ENCODE measurements around the gene ZBTB20.

The ZBTB20 gene

GRCh38 chr3:115068799-115069198 is 78.3 kb downstream of the ZBTB20 start:
- Histone ChIP-seq H3K79me2 (ENCODE audit: insufficient read depth, low read length) (no peaks in the 10 kb centered on the region; the same call in 1 of the 2 replicates), H3K9ac (ENCODE audit: low read depth, low read length) (no peak overlapping the region), H3K9me3 (ENCODE audit: insufficient read depth, low read length, severe bottlenecking) (no peaks in the 10 kb centered on the region), H3K27me3 (ENCODE audit: insufficient read depth, low read length, poor library complexity) (no peaks in the 10 kb centered on the region), H3K36me3 (ENCODE audit: insufficient read depth, low read length) (no peaks in the 10 kb centered on the region), H3K27ac (ENCODE audit: low read length) (no peak overlapping the region), H3K4me1 (ENCODE audit: insufficient read depth, low read length) (no peaks in the 10 kb centered on the region), H3K4me2 (ENCODE audit: insufficient read depth, low read length) (no peak overlapping the region), H2AFZ (ENCODE audit: low read depth, low read length) (no peak overlapping the region), H3K4me3 (ENCODE audit: low read depth in 1 of 2, low read length in 2 of 2) (no peak overlapping the region), H4K20me1 (ENCODE audit: insufficient read depth, low read length) (no peaks in the 10 kb centered on the region)
- ATAC-seq (ENCODE audit: insufficient read depth, low read depth): no peak
- TF ChIP-seq CTCF (IDR thresholded peaks at IDR 0.05; ENCODE audit: borderline replicate concordance, extremely low read depth, low read length, poor library complexity, severe bottlenecking) (no peak), EZH2 (IDR thresholded peaks at IDR 0.05; ENCODE audit: borderline replicate concordance, low read depth, low read length, severe bottlenecking) (no peak)
- DNase-seq: no peak

GRCh38 chr3:115062412-115062956 is 84.6 kb downstream of the ZBTB20 start:
- H3K27ac ChIP-seq (ENCODE audit: low read length): no peak overlapping the region
- H4K20me1 ChIP-seq (ENCODE audit: insufficient read depth, low read length): no peaks in the 10 kb centered on the region
- no peak for ATAC-seq (ENCODE audit: insufficient read depth, low read depth)
- no peak overlapping the region for H2AFZ ChIP-seq (ENCODE audit: low read depth, low read length)
- no peaks in the 10 kb centered on the region for H3K9me3 ChIP-seq (ENCODE audit: insufficient read depth, low read length, severe bottlenecking)
- TF ChIP-seq EZH2 (IDR thresholded peaks at IDR 0.05; ENCODE audit: borderline replicate concordance, low read depth, low read length, severe bottlenecking): no peak
- TF ChIP-seq CTCF (IDR thresholded peaks at IDR 0.05; ENCODE audit: borderline replicate concordance, extremely low read depth, low read length, poor library complexity, severe bottlenecking): no peak
- H3K4me2 ChIP-seq (ENCODE audit: insufficient read depth, low read length): no peak overlapping the region
- no peaks in the 10 kb centered on the region for H3K79me2 ChIP-seq (ENCODE audit: insufficient read depth, low read length)
- H3K36me3 ChIP-seq (ENCODE audit: insufficient read depth, low read length): no peaks in the 10 kb centered on the region
- H3K9ac ChIP-seq (ENCODE audit: low read depth, low read length): no peak overlapping the region
- no peaks in the 10 kb centered on the region for H3K27me3 ChIP-seq (ENCODE audit: insufficient read depth, low read length, poor library complexity)
- no peaks in the 10 kb centered on the region for H3K4me1 ChIP-seq (ENCODE audit: insufficient read depth, low read length)
- no peak overlapping the region for H3K4me3 ChIP-seq (ENCODE audit: low read depth in 1 of 2, low read length in 2 of 2)
- no peak for DNase-seq

- TF ChIP-seq CTCF (IDR thresholded peaks at IDR 0.05; ENCODE audit: borderline replicate concordance, extremely low read depth, low read length, poor library complexity, severe bottlenecking) (no peak), EZH2 (IDR thresholded peaks at IDR 0.05; ENCODE audit: borderline replicate concordance, low read depth, low read length, severe bottlenecking) (no peak)
- Histone ChIP-seq H3K27ac (ENCODE audit: low read length) (no peak overlapping the region), H3K4me2 (ENCODE audit: insufficient read depth, low read length) (no peak overlapping the region), H3K79me2 (ENCODE audit: insufficient read depth, low read length) (no peaks in the 10 kb centered on the region), H3K36me3 (ENCODE audit: insufficient read depth, low read length) (no peaks in the 10 kb centered on the region), H3K4me1 (ENCODE audit: insufficient read depth, low read length) (no peaks in the 10 kb centered on the region), H3K9ac (ENCODE audit: low read depth, low read length) (no peak overlapping the region), H4K20me1 (ENCODE audit: insufficient read depth, low read length) (no peaks in the 10 kb centered on the region), H3K4me3 (ENCODE audit: low read depth in 1 of 2, low read length in 2 of 2) (no peak overlapping the region), H3K9me3 (ENCODE audit: insufficient read depth, low read length, severe bottlenecking) (no peaks in the 10 kb centered on the region), H3K27me3 (ENCODE audit: insufficient read depth, low read length, poor library complexity) (no peaks in the 10 kb centered on the region), H2AFZ (ENCODE audit: low read depth, low read length) (no peak overlapping the region)
- no peak for ATAC-seq (ENCODE audit: insufficient read depth, low read depth)
- no peak for DNase-seq
These were observed 85.1 kb downstream of the ZBTB20 start for GRCh38 chr3:115062009-115062408.

- no peak for DNase-seq
- H3K4me1 ChIP-seq (ENCODE audit: insufficient read depth, low read length): no peaks in the 10 kb centered on the region
- H2AFZ ChIP-seq (ENCODE audit: low read depth, low read length): no peak overlapping the region
- H4K20me1 ChIP-seq (ENCODE audit: insufficient read depth, low read length): no peaks in the 10 kb centered on the region
- H3K4me3 ChIP-seq (ENCODE audit: low read depth in 1 of 2, low read length in 2 of 2): no peak overlapping the region
- no peak for ATAC-seq (ENCODE audit: insufficient read depth, low read depth)
- H3K4me2 ChIP-seq (ENCODE audit: insufficient read depth, low read length): no peak overlapping the region
- no peaks in the 10 kb centered on the region for H3K27me3 ChIP-seq (ENCODE audit: insufficient read depth, low read length, poor library complexity)
- no peaks in the 10 kb centered on the region for H3K36me3 ChIP-seq (ENCODE audit: insufficient read depth, low read length)
- H3K9ac ChIP-seq (ENCODE audit: low read depth, low read length): no peak overlapping the region
- TF ChIP-seq EZH2 (IDR thresholded peaks at IDR 0.05; ENCODE audit: borderline replicate concordance, low read depth, low read length, severe bottlenecking): no peak
- no peak for TF ChIP-seq CTCF (IDR thresholded peaks at IDR 0.05; ENCODE audit: borderline replicate concordance, extremely low read depth, low read length, poor library complexity, severe bottlenecking)
- H3K27ac ChIP-seq (ENCODE audit: low read length): no peak overlapping the region
- no peaks in the 10 kb centered on the region for H3K9me3 ChIP-seq (ENCODE audit: insufficient read depth, low read length, severe bottlenecking)
- no peaks in the 10 kb centered on the region for H3K79me2 ChIP-seq (ENCODE audit: insufficient read depth, low read length)
These were observed 94.2 kb downstream of the ZBTB20 start for GRCh38 chr3:115052906-115053305.

Measured in DND-41 (cell line).